Inflammatory macrophage (primary cell): ENCODE results near the gene MAGEA1.
"Not testable (repeated sequence)": the region's sequence is repeated elsewhere in the genome, so short reads cannot be mapped to it uniquely, and the experiment has no call there.

ENCODE experiments used
- DNase-seq, 2 donors: peaks; one replicate each; pipeline ENCODE4 v3.0.0-alpha.2; 2020 to 2022
- total RNA-seq, 18 experiments: gene quantifications; one replicate each; lab custom pipeline; 2026; ENCODE audit warnings: mixed read lengths in 6 of 18, inconsistent platforms in 2 of 18; lab: John Stamatoyannopoulos, UW

Gene MAGEA1
- 0 to 0.07 (median 0) reads per million in 18 experiments for total RNA-seq

GRCh38 chrX:153179131-153179530, at the start of gene MAGEA1:
Gene MAGEA1 (plus strand): TSS chrX:153179284. CDS start chrX:153182390, 3,106 bp downstream.
- no peak for DNase-seq

GRCh38 chrX:153132924-153133323, 46.2 kb upstream of the MAGEA1 start:
- DNase-seq: not testable (repeated sequence)

- DNase-seq: not testable (repeated sequence)
These were observed 40.0 kb upstream of the MAGEA1 start for GRCh38 chrX:153139074-153139473.

GRCh38 chrX:153146288-153146687, 32.8 kb upstream of the MAGEA1 start:
- DNase-seq: not testable (repeated sequence)

GRCh38 chrX:153153516-153153915, 25.6 kb upstream of the MAGEA1 start:
- no peak for DNase-seq

- no peak for DNase-seq
These were observed 21.6 kb upstream of the MAGEA1 start for GRCh38 chrX:153157450-153157849.

GRCh38 chrX:153158319-153158718, 20.8 kb upstream of the MAGEA1 start:
- DNase-seq: no peak

GRCh38 chrX:153161952-153162351, 17.1 kb upstream of the MAGEA1 start:
- no peak for DNase-seq

GRCh38 chrX:153164733-153165132, 14.4 kb upstream of the MAGEA1 start:
- DNase-seq: no peak

GRCh38 chrX:153168423-153168822, 10.7 kb upstream of the MAGEA1 start:
- DNase-seq: not testable (repeated sequence)

- no peak for DNase-seq
These were observed 2.7 kb downstream of the MAGEA1 start for GRCh38 chrX:153181822-153182221.

- DNase-seq: no peak
These were observed 5.7 kb downstream of the MAGEA1 start for GRCh38 chrX:153184787-153185186.

- DNase-seq: no peak
These were observed 11.3 kb downstream of the MAGEA1 start for GRCh38 chrX:153190381-153190780.

GRCh38 chrX:153200462-153200861, 21.4 kb downstream of the MAGEA1 start:
- no peak for DNase-seq

- DNase-seq: no peak
These were observed 27.5 kb downstream of the MAGEA1 start for GRCh38 chrX:153206425-153207046.

- DNase-seq: no peak
These were observed 30.3 kb downstream of the MAGEA1 start for GRCh38 chrX:153209347-153209746.

GRCh38 chrX:153214934-153215333, 35.9 kb downstream of the MAGEA1 start:
- DNase-seq: no peak

- DNase-seq: no peak
These were observed 37.8 kb downstream of the MAGEA1 start for GRCh38 chrX:153216926-153217325.

GRCh38 chrX:153225438-153226098, 46.5 kb downstream of the MAGEA1 start:
- DNase-seq: no peak

GRCh38 chrX:153226344-153227185, 47.5 kb downstream of the MAGEA1 start:
- DNase-seq: peak; percentile 32 to 55
